Superior temporal gyrus (tissue), 1 donor: Measurements from ENCODE around the gene ACO2.
"Not testable (repeated sequence)": the region's sequence is repeated elsewhere in the genome, so short reads cannot be mapped to it uniquely, and the experiment has no call there.

Experiments
- DNase-seq: peaks from one replicate; pipeline ENCODE4 v3.0.0-alpha.2; 2016; ENCODE audit errors: extremely low spot score

The ACO2 gene

GRCh38 chr22:41468381-41469217 lies at the start of gene ACO2, which contains the start of gene PHF5A:
Gene ACO2 (plus strand): TSS chr22:41469117. CDS start chr22:41469147, 30 bp downstream.
Gene PHF5A (minus strand): TSS chr22:41468692. CDS start chr22:41468653, 39 bp downstream.
- peak; percentile 100 for DNase-seq

DNA sequence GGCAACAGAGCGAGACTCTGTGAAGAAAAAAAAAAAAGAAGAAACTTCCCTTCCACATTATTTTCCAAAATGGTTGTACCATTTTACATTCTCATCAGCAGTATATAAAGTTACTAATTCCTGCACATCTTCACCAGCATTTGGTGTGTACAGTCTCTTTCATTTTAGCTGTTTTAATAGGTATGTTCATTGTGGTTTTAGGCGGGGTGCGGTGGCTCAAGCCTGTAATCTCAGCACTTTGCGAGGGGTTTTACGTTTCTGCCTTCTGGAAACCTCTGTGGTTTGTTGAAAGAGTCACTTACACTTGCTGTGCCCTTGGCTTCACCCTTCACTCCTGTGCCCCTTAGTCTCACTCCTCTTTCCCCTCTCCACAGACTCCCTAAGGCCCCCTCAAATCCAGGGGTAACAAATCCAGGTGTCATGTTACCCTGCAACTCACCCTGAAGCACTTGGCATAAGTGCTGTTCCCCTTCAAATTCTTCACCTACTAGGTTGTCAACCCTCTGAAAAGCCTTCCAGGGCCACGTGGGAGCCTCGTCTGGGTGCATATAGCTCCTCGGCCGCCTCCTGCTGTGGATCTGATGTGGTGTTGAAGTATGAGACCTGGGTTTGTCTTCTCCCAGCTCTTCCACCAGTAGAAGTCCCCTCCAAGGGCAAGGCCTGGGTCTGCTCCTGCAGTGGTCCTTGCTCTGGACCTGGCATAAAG lies 43.1 kb upstream of the ACO2 start:
- DNase-seq, result no peak

DNA sequence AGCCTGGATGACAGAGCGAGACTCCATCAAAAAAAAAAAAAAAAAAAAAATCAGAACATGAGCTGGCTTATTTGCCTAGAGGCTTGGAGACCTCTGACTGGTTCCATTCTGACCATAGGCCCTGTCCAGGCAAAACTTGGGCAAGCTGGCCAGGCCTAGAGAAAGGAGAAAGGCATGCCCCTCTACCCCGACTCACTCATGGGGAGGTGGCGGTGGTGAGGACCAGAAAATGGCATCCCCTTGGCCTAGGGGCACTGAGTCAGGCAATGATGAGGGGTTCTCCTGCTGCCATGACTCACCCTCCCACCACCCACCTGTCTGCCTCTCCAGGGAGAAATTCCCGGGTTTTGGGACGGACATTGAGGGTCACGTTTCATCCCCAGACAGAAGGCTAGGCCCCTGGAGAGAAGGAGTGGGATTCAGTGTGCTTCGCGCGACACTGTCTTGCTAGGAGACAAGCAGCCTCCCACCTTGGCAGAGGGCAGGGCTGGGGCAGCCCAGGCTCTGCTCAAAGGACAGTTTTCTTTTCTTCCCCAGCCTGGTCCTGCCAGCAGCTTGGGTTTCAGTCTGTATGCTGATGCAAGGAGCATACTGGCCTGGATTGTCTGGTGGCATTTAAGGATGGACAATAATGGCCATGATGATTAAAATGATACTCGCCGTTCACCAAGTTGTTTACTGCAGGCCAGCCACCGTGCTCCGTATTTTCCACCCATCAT lies 39.5 kb upstream of the ACO2 start:
- DNase-seq, result peak; percentile 18

DNA sequence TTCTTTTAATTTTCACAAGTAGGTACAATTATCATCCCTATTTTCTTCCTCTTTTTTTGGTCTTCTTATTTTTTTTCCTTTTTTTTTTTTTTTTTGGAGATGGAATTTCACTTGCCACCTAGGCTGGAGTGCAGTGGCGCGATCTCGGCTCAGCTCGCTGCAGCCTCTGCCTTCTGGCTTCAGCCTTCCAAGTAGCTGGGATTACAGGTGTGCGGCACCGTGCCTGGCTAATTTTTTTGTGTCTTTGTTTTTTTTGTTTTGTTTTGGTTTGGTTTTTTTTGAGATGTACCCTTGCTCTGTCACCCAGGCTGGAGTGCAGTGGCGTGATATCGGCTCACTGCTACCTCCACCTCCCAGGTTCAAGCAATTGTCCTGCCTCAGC lies 39.0 kb upstream of the ACO2 start:
- DNase-seq, result no peak

DNA sequence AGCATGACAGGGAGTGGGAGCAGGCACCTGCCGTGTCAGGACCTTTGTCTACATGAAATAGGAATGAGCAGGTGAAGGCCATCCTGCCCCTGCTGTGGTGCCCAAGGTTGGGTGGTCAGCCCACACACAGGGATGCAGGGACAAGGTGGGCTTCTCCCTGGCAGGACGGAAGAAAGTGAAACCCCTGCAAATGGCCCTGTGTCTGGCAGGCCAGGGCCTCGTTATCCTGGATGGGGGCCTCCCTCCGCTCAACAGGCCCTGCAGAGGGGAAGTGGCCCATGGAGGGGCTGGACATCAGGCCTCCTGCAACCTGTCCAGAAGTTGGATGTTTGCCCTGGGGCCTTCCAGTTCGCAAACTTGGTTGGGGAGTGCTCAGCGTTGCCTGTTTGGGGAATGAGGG lies 37.3 kb upstream of the ACO2 start:
- no peak for DNase-seq

- not testable (repeated sequence) for DNase-seq
Observed at GRCh38 chr22:41433480-41433879, 35.4 kb upstream of the ACO2 start.

DNA sequence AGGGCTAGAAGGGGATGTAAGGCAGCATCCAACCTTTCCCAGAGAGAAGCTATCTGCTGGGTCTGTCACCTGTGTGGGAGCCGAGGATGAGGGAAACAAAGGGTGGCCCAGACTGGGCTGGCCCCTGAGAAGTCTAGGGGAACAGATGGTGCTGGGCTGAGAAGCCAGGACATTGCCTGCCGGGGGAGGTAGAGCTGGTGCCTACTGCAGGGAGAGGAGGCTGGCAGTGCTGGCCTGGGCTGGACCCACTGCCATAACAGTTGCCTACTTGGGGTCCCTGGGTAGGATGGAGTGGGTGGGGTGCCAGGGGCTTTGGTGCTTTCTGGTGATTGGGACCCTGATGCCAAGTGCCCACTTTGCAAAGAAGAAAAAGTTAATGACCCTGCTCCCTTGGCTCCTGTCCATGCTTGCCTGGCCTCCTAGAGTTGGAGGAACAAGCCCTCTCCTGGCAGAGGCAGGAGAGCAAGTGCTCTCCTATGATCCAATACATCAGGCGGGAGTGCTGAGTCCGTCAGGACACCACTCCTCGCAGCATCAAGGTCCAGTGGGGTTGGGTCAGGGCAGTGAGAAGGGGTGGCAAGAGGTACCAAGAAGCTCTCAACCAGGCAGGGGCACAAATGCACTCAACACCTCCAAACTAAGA lies 34.4 kb upstream of the ACO2 start:
- DNase-seq, result not testable (repeated sequence)

DNA sequence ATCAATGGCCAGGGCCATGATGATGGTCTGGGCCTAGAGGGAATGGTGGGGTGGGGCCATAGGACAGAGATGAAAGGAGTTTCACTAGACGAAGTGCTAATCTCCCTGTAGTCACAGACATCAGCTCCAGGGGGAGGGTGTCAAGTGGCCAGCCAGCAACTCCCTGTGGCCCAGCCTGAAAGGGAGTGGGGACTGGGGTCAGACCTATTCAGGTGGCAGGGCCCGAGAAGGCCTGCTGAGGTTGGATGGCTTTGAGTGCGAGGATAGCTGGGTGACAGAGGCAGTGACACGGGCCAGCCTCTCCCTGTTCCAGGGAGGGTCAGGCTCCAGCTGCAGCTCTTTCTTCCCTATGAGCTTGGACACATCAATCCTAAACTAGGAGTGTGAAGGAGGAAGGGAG lies 33.4 kb upstream of the ACO2 start:
- no peak for DNase-seq

- peak; percentile 9 for DNase-seq
Observed at GRCh38 chr22:41436322-41437113, 32.4 kb upstream of the ACO2 start.

DNA sequence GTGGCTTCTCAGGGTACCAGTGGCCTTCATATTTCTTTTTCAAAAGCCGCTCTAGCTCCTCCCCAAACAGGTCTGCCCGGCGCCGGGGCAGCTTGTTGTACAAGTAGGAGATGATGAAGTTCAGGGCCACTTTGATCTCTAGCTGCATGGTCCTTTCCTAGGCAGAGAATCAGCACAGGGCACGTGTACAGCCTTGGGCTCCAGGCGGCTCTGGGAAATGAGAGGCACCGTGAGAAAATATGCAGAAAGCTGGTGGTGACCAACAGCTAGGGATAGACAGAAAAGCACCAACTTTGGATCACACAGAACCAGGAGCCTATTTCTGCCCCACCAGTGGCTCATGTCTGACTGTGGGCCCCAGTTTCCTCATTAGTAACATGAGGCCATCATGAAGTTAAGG lies 31.7 kb upstream of the ACO2 start:
- DNase-seq, result no peak

- DNase-seq, result not testable (repeated sequence)
Observed at GRCh38 chr22:41440511-41440910, 28.4 kb upstream of the ACO2 start.

DNA sequence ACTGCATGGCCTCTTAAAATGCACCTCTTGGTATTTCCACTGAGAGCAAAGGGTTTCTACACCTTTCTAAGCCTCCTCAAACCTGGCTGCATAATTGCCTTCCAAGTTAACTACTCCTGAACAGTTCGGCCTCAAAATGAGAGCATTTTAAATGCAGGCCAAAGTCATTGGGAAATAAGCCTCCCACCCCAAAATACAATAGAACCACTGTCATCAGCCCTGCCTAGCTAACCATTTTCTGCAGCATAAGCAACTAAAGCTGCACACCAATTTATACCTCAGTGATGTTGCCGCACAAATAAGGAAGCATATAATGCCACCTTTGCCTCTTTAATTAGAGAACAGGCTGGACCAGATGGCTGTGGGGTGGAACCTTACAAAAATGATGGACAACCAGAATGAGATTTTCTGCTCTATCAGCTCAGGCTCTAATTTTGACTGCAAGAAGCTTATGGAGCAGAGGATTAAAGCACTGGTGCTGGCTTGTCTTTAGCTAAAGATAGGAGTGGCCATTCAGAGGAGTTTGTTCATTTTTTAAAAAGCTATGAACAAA lies 26.6 kb upstream of the ACO2 start:
- peak; percentile 59 for DNase-seq

DNA sequence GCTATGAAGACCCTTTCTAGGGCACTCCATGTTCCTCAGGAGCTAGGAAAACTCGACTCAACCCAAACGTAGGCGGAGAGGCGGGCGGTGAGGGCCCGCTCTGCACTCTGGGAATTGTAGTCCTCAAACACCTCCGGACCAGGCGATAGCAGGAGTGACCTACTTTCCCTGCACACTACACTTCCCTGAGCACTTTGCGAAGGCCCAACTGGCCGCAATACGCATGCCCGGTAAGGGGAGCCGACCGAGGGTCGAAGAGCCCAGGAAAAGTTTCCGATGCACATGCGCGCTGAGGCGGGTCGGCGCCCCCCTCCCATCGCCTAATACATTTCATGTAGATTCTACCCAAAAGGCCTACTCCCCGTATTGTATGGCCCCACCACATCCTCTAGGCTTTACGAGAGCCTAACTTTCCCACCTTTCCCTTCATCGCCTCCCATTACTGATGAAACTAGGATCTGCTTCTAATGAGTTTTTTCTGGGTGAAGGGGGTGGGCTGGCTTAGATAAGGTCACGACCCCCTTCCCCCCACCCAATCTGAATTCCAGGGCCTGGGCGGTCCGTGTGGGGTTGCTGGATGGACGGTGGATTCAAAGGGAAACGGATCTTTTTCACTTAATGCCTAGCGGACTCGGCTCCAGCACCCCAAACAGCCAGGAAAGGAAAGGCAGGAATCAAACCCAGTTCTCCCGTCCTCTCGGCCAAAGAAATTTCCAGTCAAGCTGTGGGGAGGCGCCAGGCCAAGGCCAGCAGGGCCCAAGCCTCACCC lies 24.4 kb upstream of the ACO2 start:
- peak; percentile 91 for DNase-seq

DNA sequence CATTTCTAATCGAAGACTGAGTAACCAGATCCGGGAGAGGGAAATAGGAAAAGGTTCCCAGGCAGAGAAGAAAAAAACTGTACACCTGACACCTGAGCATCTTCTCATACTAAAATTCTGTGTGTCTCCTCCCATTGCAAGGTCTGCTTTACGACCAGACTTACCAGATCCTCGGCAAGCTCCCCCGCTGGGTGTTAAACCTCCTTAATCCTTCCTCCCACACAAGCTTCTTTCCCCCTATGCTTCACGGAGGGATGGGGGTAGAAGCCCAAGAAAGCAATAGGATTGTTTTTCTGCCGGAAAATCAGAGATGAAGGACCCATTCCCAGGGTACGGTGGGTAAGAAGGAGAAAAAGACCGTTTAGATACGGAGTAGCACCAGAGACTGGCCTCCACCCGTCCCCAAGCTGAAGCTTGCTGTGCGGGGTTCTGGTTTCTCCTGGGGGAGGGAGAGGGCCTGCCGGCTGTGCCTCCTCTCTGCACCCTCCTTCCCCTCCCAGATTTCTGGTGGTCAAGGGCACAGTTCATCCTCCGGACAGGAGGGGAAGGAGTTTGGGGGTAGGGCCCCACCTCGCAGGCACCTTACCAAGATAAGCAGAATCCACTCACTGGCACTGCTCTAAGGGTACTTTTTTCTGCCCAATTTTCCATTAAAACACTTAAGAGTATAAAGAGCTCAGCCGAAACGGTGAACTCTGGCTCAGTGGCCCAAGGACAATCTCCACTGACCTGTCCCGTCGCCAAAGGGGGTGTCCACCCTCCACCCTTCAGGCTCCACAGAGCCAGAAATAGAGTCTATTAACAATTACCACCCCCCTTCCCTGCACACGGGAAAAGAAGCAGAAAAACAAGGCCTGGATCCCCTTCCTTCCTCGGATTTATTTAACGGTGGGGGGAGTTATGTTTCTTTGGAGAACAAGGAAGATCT lies 23.5 kb upstream of the ACO2 start:
- peak; percentile 62 for DNase-seq

DNA sequence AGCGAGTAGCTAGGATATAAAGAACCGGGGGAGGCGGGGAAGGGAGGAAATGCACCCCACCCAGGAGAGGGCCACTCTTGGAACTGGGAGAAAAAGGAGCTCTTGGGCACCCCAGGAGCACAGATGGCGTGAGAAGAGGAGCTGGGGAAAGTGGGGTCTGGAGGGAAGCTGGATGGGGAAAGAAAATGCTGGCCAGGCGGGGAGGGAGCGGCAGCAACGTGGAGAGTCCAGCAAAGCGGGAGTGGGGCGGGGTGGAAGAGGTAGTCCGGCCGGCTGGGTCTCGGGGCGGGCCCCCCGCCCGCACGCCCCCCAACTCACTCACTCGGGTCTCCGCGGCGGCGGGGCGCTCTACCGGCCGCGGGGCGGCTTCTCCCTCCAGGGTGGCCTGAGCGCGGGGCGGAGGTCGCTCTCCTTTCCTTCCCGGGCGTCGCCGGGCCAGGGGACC lies 22.8 kb upstream of the ACO2 start:
- DNase-seq, result no peak

GRCh38 chr22:41446639-41447434 lies 22.1 kb upstream of the ACO2 start, which contains the start of gene TOB2:
Gene TOB2 (minus strand): TSS chr22:41446801. CDS start chr22:41437345, 9,456 bp downstream.
- DNase-seq, result peak; percentile 97

DNA sequence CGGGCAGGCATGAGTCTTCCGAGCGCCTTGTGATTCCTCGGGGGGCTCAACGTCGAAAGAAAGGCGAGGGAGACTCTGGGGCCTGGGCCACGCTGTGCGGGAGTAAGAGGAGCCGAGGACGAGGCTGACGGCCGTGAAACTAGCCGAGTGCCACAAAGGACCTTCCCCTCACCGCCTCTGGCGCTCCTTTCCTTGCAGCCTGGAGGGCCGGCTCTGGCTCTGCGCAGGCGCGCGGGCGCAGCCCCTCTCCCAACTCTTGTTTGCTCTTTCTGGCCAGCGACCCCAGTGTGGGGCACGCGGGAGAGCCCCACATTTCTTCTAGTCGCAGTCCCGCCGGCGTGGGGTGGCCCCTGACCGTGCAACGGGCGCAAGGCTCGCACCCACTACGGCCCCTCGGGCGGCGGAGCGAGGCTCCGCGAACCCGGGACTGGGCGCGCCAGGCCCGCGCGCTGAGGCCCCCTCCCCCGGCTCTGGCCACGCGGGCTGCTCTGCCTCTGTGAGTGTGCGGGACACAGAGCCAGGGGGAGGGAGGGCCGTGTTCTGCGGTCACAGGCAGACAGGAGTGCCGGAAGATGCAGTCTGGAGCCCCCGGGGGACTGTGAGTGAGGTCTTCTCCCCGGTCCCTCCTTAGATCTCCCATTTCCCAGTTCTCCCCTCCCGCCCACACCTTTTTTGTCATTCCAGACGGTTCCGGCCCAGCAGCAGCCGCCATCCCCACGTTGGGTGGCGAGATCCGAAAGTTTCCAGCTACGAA lies 21.3 kb upstream of the ACO2 start:
- DNase-seq, result peak; percentile 78
